Kidney capillary endothelial cell (primary cell): ENCODE data around the gene ZFYVE28.

Experiments used
- DNase-seq: peaks from one replicate; pipeline ENCODE4 v3.0.0-alpha.2; 2018; ENCODE audit warnings: low spot score

ZFYVE28 gene

DNA sequence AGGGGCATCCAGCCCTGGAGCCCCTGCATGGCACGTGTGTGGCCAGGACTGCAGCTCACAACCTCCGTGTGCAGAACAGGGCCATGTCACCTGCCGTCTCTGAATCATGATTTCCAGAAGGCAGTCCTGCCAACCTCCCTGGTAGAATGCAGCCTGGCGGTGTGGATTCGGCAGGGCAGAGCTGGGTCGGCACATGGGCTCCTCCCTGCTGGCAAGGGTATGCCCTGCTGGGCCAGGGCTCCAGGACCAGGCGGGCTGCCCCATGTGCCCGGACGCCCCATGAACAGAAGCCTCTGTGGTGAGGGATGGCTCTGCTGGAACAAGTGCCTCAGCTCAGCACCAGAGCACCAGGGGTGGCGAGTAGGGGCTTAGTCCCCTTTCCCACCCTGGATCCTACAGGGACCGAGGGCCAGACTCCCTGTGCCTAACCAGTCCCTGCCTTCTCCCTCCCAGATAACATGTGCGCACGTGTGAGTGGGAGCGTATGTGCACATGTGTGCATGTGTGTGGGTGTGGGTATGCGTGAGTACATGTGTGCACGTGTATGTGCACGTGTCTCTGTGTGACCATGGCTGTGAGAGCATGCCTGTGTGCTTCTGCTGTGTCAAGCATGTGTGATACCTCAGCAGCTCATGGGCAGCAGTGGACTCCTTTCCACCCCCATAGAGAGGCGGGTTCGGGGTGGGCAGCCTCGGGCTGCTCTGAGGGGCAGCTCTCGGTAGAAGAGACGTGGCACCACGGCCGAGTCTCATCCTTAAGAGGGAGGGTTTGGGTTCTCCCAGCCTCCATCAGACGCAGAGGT is 146.2 kb downstream of the ZFYVE28 start:
- DNase-seq = no peak

DNA sequence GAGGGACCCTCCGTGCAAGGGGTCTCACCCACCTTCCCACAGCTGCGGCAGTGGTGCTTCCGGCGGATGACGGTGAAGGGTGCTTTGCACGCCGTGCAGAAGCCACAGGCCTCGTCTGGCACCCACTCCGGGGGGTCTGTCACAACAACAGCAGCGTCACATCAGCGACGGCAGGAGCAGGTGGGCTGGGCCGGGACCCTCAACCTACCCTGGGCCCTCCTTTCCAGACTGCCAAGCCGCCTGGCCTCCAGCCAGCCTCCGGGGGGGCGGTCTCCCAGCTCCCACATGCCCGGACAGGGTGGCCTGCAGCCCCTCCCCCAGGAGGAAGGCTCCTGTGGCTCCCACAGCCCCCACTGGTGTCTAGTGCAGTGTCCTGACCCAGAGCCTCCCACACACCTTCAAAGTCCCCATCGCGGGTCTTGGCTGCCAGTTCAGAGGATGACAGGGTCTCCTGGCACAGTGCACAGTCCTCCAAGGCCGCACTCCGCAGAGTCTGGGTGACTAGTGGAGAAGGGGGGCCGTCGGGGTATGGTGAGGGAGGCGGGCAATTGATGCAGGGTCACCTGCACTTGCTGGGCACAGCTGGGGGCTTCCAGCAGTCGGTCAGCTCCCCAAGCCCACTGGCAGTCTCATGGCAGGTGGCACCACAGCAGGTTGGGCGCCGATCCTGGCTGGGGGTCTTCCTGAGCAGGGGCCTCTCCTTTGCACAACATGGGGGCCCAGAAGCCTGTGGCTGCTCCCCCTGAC is 147.0 kb downstream of the ZFYVE28 start:
- no peak for DNase-seq

DNA sequence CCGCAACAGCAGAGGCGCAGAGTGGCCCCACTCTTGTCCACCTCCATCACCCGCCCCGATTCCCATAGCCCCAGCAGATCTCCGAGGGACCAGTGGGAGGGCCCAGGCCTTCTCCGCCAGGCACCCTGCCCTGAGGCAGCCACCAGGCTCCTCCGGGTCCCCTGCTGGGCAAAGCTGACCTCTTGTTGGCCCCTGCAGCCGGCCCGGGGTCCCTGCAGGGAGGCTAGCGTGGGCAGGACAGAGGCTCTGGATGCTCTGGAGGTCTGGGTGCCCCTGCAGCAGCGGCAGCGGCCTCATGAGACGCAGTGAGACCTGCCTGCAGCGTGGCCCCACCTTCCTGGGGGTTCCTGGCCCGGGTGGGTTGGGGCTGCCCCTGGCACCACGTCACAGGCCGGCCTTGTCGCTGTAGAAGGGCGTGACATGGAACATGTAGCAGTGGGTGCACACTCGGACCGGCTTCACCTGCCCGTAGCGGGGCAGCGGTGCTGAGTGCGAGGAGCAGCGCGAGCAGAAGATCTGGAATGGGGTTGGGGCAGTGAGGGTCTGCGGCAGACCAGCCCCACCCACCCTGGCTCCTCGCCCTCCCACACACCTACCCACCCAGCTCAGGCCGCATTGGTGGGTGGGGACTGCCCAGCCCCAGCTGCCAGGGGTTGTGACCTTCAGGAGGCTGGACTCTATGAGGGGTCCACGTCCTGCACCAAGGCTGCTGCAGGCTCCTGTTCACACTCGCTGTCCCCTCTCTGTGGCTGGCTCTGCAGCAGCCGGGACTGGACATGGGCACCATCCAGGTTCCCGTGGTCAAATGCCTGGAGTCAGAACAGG is 147.9 kb downstream of the ZFYVE28 start:
- no peak for DNase-seq

DNA sequence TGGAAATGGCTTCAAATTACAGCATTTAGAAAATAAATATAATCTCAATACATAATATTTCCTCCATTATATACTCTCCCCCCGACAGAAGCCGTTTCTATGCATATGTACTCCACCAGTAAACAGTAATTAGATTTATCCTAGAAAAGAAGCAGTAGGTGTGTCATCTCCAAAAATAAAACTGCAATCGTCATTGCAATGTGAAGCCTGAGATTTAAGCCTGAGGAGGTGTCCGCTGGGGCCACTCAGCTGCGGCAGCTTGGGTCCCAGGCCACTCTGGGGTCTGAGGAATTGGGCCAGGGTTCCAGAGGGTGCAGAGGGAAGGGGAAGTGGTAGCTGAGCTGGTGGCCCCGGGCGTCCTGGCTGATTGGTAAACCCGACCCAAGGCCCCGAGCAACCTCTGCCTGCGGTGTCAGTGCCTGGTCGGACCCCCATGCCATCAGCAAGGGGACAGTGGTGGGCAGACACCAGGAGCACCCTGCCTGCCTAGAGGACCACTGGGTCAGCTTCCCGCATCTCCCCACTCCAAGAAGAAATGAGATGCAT is 148.8 kb downstream of the ZFYVE28 start:
- DNase-seq = no peak

DNA sequence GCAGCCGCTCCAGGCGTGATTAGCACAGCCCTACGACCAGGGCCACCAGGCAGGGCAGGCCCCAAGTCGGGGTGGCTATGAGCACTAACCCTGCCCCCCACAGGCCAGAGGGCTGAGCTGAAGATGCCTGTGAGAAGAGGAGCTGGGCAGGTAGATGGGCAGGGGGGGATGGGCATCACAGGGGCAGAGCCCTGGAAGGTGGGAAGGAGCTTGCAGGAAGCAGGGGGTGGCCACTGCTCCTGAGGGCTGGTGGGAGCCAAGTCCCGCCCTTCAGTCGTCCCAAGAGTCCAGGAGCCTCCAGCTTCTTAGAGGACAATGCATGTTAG is 149.3 kb downstream of the ZFYVE28 start:
- no peak for DNase-seq

DNA sequence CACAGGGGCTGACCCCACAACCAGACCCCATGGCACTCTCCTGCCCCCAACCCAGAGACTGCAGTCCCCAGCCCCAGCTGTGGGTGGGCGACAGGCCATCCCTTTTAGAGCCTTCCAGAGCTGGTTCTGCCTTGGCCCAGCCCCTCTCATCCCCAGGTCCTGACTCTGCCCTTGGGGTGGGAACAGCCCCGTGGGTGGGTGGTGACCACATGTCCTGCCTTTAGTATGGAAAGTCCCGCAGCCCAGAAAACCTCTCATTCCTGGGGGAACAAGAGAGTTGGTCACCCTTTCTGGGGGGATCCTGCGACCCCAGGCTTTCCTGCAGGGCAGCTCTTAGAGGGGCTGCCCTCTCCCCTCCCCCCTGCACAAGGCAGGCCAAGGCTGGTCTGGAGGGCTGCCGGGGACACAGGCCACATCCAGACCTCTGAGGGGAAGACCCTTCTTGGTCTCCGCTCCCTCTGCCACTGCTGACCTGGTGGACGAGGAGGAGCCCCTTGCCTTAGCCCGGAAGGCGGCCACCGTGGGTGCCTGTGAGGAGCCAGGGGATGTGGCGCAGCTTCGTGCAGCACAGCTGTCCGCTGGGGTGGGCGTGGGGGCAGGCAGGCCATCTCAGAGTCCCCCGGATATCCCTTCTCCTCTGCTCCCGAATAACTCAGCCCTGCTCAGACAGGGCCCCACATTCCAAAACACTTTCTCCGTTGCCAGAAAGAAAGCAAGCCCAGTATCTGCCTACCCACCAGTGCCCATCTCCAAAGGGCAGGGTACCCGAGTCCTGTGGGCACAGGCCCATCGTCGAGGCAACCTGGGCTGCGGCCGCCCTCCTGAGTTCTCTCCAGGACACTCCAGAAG is 149.9 kb downstream of the ZFYVE28 start:
- no peak for DNase-seq

DNA sequence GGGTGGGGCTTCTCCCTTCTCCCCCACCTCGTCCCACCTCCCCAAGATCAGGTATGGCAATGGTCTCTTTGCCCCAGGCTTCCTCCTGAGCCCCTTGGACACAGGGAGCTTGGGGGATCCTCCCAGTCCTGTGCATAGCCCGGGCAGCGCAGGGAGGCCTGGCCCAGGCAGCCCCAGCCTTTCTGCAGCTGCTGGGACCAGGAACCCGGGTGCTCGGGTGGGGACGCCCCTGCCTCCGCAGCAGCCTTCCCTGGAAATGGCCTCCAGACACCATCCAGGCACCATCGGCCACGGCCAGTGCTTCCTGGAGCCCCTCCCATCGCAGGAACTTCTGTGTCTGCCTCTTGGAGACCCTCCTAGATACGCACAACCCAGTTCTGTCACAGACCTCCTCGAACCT is 150.6 kb downstream of the ZFYVE28 start:
- DNase-seq = no peak

DNA sequence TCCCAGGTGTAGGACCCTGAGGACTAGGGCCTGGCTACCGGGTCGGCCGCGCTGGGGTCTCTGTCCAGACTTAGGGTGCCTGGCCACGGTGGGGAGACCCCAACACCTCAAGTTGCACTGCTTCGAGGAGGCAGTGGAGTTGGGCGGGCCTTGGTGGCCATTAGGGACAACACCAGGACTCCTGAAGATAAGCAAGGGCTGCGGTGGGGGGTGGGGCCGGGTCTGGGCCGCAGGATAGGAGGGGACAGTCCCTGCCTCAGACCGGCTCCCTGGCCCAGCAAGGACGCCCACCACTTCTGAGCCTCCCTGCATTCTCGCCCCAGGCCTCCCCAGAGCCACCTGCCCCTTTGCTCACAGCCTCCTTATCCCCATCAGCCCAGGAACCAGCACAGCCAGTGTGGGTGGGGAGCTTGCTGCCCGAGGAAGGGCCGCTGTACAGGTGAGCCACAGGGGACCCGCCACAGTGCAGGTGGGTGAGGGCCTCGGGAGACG is 151.1 kb downstream of the ZFYVE28 start:
- no peak for DNase-seq

DNA sequence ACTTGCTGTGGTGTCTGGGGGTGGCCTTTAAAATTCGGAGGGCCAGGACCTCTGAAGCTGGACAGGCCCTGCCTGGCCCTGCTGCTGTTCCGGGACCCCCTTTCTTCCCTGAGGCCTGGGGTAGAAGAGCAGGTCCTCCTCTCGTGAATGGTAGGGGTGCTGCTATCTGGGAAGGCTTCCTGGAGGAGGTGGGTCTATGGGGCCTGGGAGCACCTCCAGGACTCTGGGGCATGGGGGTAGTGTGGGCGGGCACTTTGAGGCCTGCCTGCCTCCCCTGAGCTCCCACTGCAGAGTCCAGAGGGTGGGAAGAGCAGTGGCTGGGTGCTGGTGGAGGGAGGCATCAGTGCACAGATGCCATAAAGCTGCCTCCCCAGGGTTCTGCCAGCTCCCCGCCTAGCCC is 151.6 kb downstream of the ZFYVE28 start:
- DNase-seq = no peak

DNA sequence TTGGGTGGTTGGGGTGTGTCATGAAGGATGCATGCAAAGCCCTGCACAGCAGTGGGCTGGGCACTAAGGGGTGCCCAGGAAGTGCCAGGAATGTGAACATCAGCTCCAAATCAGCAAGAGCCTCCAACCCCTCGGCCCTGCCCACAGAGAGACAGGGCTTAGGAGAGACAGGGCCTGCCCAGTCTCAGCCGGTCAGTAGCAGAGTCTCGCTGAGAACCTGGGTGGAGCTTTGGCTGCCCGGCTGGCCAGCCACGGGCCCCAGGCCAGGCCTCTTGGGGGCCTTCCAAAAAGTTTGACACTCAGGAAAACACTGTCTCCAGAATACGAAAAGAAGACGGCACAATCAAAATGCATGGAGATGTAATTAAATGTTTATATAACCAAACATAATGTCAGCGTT is 152.3 kb downstream of the ZFYVE28 start:
- no peak for DNase-seq

DNA sequence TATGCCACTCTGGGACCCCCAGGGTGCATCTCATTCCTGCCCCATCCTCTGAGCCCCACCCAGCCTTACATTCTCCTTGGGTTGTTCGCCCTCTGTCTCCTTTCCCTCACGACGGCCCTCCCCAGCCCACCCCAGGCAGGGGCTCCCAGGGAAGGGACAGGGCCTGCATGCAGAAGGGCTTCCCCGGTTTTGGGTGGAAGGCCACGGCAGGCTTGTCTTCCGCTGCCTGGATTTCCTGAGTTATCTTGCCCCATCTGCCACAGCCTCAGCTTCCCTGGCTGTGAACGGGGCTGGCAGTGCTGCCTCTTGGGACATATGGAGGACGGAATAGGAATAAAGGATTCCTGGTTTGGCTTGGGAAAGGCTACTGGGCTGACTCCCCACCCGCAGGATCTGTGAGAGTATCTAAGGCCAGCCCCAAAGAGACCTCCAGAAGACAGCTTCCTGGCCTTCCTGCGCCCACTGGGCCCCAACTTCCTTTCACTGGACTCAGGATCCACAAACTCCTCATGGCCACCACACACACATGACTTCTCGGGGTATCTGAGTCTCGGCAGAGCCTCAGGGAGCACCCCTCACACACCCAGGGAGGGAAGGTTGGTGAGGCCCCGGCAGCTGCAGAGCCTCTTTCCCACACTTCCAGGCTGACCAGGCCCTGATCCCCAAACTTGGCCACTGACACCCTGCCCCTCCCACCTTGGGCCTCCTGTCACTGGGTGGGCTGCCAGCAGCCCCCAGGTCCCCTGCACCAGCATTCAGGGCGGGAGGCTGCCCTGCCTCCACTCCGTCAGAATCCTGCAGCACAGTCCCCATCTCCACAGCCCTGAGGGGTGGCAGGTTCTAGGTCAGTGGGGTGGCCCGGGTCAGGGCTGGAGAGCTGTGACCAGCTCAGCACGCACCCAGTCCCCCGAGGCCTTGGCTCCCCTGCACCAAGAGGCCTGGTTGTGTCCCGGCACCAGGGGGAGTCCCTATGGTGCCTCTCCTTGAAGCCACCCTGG is 153.0 kb downstream of the ZFYVE28 start:
- DNase-seq = no peak

DNA sequence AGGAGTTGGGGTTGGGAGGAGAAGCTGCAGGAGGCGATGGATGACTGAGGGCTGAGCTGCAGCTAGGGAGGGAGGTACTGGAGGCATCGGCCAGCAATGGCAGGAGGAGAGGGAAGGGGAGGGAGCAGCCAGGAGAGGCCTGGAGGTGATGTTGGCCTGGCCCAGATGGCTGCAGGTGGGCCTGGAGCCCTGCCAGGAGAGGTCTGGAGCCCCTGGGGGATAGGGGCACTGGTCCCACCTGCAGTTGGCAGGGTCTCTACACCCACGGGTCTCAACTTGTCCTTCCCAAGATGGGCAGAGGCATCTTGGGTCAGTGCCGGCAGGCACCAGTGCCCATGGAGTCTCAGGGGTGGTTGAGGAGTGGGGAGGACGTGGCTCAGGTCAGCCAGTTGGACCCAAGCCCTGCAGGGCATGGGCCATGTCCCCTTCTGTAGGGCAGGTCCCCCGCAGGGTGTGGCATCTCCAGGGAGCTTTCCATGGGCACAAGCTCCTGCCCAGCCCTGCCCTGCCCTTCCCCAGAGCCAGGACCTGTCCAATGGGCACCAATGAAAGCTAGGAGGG is 153.9 kb downstream of the ZFYVE28 start:
- DNase-seq = no peak

DNA sequence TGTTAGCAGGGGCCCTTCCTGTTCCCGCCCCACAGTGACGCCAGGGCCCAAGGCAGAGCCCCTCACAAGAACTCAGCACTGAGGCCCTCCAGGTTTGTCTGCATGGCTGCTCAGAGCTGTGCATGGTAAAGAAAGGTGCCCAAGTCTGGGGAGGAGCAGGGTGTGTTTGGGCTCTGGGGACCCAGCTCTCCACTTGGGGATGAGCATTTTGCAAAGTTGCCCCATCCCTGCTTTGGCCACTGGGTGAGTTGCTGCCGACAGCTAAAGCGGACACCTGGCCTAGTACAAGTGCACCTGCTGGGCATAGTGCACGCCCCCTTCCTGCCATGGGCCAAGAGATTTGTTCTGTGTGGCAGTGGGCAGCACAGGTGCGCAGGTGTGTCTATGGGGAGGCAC is 154.5 kb downstream of the ZFYVE28 start:
- no peak for DNase-seq

DNA sequence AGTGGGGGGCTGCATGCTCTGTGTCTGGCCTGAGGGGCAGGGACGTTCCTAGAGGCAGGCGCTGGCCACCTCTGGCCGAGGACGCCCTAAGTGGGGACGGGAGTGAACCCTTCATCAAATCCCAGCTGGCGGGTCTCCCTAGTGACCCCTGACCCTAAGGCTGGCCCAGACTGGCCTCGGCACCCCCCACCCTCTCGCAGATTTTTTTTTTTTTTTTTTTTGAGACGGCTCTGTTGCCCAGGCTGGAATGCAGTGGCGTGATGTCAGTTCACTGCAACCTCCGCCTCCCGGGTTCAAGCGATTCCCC is 155.5 kb downstream of the ZFYVE28 start:
- DNase-seq = no peak

DNA sequence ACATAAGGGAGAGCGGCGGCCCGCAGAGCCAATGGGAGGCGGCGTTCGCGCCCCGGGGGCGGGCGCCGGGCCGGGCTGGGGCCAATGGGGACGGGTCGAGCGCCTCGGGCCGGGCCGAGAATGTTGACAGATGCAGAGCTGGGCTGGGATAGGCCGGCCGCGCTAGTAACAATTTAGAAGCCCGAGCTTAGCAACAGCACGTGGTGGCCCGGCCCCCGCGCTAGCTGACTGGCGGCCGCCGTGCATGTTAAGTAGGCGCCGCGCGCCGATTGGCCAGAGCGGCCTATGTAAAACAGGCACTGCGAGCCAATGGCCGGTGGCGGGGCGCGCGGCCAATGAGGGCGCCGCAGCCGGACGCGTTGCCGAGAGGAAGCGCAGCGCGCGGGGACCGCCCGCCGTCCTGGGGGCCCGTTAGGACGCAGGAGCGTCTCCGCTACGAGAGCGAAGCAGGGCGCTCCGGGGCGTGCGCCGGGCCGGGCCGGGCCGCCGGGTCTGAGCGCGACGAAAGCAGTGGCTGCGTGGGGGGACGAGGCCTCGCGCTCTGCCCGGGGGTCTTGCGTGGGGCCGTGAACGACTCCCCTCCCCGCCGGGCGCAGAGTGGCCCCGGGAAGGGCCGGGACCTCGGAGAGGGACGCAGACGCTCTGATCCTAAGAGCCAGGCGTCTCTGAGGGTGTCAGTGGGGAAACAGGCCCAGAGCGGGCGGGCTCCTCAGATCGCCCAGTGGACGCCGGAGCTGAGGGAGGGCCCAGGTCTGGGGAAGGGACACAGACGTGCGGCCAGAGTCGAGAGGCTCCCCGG is 156.1 kb downstream of the ZFYVE28 start:
- peak; percentile 99 for DNase-seq

DNA sequence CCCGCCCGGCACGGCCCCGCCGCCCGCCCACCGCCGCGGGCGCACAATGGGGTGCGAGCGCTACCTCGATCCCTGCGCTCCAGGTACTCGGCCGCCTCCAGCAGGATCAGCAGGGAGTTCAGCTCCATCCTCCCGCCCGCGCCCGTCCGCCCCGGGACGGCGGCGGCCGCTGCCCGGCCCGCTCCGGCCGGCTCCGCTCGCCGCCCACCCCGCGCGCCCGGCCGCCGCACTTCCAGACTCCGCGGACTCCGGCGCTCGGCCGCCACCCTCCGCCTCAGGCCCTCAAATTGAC is 156.6 kb downstream of the ZFYVE28 start, which contains the start of gene MXD4:
MXD4 (minus strand) TSS at position 257 of the 292 bp plus-strand sequence; CDS start at position 128, 129 bp downstream.
- DNase-seq = no peak

DNA sequence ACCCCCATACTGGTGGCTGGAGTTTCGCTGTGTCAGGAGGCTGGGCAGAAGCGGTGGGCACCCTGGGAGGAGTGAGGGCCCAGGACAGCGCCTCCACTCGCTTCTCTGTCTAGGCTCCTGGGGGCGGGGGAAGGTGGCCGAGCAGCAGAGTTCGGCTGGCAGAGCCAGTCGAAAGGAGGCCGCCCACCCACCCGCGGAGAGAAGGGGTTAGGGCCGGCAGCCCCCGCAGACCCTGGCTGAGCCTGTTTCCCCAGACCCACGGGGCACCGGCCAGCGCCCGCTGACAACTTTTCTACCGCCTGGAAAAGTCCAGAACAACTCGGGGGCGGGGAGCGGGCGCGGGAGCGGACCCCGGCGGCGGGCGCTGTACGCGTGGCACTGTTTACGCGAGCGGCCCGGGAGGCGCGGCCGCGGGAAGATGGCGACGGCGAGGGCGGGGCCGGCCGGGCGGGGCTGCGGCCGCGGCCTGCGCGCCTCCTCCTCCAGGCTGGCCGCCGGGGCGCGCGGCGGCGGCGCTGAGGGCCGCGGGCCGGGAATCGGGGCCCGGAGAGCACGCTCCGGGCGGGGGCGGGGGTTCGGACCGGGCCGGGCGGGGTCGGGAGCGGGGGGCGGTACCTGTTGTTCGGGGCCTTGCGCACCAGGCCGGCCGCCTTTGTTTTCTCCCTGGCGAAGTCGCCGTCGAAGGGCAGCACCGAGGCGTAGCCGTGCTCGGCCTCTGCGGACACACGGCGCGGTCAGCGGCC is 157.2 kb downstream of the ZFYVE28 start:
- DNase-seq = peak; percentile 22

DNA sequence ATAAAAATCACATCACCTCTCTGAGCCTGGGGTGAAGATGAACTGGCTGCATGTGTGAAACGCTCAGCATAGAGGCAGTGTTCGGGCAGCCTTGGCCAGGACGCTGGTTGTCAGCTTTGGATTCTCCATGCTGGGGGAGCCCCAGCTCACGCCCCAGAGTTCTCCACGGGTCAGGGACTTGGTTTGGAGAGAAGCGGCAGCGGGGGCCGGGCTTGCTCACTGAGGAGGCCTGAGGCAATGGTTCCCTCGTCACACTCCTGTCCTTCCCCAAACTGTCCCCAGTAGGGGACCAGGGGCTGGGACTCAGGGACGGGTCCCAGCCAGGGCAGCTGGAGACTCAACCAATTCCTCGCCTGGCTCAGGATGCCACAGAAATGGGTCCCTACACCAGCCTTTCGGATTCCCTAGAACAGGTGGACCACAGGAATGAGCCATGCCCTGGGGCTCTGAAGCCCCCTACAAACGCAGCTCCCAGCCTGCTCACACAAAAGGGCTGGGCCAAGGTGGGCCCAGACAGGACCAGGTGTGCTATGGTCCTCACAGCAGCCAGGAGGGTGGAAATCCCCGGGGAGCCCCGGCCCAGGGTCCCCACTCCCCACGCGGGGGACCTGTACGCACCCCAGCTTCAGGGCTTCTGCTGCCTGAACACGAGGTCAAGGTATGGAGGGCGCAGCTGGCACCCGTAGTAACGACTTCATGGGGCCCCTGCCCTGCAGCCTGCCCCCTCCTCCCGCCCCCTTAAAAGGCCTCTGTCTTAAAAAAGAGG is 157.9 kb downstream of the ZFYVE28 start:
- no peak for DNase-seq
